Left lung (tissue), 10 donors: Measurements from ENCODE around the gene ZMYM2. TPM values are rescaled to one million over a fixed set of nuclear protein-coding genes. Genes with fewer than 3 reads are reported as not detected.
A peak's percentile ranks its signal among the peaks of the same experiment; 100 is the strongest.

Experiments
- ATAC-seq: fragments of 200-7000 bp; cut with Tn5 transposase; one replicate; pipeline ENCODE4 v1.9.1; 2020; ENCODE audit warnings: moderate library complexity
- DNase-seq, 4 donors: peaks; one replicate each; pipeline ENCODE4 v3.0.0-alpha.2; 2013 to 2020
- H3K27ac ChIP-seq, 2 donors: fragments of 200-600 bp; sonication (generic) in 1 of 2; one replicate each; pipeline versions ENCODE4 v1.5.0 to v1.8.0; 2020 to 2021
- H3K27me3 ChIP-seq, 2 donors: fragments of 200-600 bp; sonication (generic) in 1 of 2; one replicate each; pipeline versions ENCODE4 v1.5.0 to v1.8.0; 2020 to 2021
- H3K36me3 ChIP-seq, 2 donors: fragments of 200-600 bp; sonication (generic) in 1 of 2; one replicate each; pipeline versions ENCODE4 v1.5.0 to v1.8.0; 2020 to 2021
- H3K4me1 ChIP-seq, 2 donors: fragments of 200-600 bp; one replicate each; pipeline ENCODE4 v1.8.0; 2021
- H3K4me3 ChIP-seq, 2 donors: fragments of 200-600 bp; sonication (generic) in 1 of 2; one replicate each; pipeline versions ENCODE4 v1.5.0 to v1.8.0; 2020 to 2021; ENCODE audit warnings: mild to moderate bottlenecking in 1 of 2
- H3K9me3 ChIP-seq, 2 donors: fragments of 200-600 bp; sonication (generic) in 1 of 2; one replicate each; pipeline versions ENCODE4 v1.5.0 to v1.8.0; 2020 to 2021
- intact Hi-C, 2 donors: fragments of 100-400 bp; cut with DNase I; formaldehyde crosslinking; loops; one replicate each; pipeline versions ENCODE4 v1.11.2 to v1.14.2; 2022
- polyA plus RNA-seq, 6 donors: library from polyadenylated mRNA; unstranded; fragments of 120-200 nt; gene quantifications; one replicate each; pipeline ENCODE4 v1.2.1, GENCODE V29; 2013; ENCODE audit not compliant: insufficient read length in 6 of 6
- total RNA-seq, 2 donors: library from RNA; stranded (reverse); fragmentation: NEBNext Ultra II Directional; extraction: Animal tissue kit (Norgen Biotek cat#: 25700); gene quantifications; one replicate each; pipeline ENCODE4 v1.2.1, GENCODE V29; 2021
- TF ChIP-seq, protein P1 (sequence below), 2 donors: fragments of 200-600 bp; sonication (generic) in 1 of 2; IDR thresholded peaks; one replicate each; pipeline versions ENCODE4 v1.5.0 to v1.8.0; 2021; ENCODE audit warnings: antibody characterized with exemption in 2 of 2
- donor health status: DM: no; HTN: yes; CAD: no.
- donor health status: DM: no; HTN: no; CAD: no.

The ZMYM2 gene
- total and polyA plus RNA-seq, 8 donors: 64.8 to 153 (median 122) TPM

DNA sequence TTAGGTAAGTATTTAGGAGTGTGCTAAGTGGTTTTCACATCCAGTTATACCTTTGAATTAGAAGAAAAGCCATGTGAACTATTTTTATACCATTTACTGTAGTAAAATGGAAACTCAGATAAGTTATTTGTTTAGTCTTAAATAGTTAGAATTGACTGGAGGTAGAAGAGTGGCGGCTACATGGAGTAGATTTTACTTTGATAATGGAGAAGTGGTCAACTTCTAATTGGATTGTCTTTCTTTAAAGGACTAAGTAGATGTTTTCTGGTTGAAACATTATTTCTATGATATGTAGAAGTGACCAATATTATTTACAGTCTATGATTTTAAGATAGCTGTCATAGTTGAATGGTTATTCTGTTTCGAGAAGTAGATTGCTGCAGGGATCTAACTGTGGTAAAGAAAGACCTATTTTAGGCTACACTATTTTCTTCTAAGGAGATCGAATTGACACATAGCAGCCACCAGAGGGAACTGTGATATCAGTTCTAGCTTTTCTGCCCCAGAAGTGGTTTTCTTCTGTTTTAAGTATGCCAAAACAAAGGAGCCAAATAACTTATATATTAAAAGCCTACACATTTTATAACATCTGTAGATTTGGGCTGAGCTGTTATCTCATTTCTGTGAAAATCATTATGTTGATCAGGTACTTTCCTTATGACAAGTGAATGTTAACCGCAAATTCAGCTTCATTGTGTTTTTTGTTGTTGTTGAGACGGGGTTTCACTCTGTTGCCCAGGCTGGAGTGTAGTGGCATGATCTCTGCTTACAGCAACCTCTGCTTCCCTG is 26.1 kb downstream of the ZMYM2 start:
- Histone ChIP-seq H3K4me1 (peaks cover 5 to 23% of the 10 kb centered on the region in 2 donors), H3K27ac (no peak overlapping the region), H3K36me3 (peaks cover 0 to 17% of the 10 kb centered on the region in 2 donors), H3K9me3 (peaks cover 0 to under 1% of the 10 kb centered on the region in 2 donors), H3K27me3 (no peaks in the 10 kb centered on the region), H3K4me3 (no peak overlapping the region)
- peak; percentile 83 for ATAC-seq
- TF ChIP-seq, protein P1, sequence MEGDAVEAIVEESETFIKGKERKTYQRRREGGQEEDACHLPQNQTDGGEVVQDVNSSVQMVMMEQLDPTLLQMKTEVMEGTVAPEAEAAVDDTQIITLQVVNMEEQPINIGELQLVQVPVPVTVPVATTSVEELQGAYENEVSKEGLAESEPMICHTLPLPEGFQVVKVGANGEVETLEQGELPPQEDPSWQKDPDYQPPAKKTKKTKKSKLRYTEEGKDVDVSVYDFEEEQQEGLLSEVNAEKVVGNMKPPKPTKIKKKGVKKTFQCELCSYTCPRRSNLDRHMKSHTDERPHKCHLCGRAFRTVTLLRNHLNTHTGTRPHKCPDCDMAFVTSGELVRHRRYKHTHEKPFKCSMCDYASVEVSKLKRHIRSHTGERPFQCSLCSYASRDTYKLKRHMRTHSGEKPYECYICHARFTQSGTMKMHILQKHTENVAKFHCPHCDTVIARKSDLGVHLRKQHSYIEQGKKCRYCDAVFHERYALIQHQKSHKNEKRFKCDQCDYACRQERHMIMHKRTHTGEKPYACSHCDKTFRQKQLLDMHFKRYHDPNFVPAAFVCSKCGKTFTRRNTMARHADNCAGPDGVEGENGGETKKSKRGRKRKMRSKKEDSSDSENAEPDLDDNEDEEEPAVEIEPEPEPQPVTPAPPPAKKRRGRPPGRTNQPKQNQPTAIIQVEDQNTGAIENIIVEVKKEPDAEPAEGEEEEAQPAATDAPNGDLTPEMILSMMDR (IDR thresholded peaks at IDR 0.05): peak; percentile 21 to 30
- DNase-seq: peak in 2 of 4 donors; percentile 29 to 55
- intact Hi-C loops: no loop called here

DNA sequence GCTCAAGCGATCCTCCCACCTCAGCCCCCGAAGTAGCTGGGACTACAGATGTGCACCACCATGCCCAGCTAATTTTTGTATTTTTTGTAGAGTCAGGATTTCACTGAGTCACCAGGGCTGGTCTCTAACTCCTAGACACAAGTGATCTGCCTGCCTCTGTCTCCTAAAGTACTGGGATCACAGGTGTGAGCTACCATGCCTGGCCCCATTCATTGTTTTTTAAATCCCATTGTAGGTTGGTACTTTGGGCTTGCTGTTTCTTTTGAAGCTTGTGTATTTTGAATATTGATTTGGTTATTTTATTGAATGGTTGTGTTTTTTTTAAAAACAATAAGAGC is 26.7 kb downstream of the ZMYM2 start:
- Histone ChIP-seq H3K36me3 (peaks cover 0 to 16% of the 10 kb centered on the region in 2 donors), H3K4me3 (no peak overlapping the region), H3K27me3 (no peaks in the 10 kb centered on the region), H3K27ac (no peak overlapping the region), H3K9me3 (no peaks in the 10 kb centered on the region), H3K4me1 (peaks cover 5 to 23% of the 10 kb centered on the region in 2 donors)
- DNase-seq (no peak), ATAC-seq (no peak)
- TF ChIP-seq, protein P1 (IDR thresholded peaks at IDR 0.05): no peak
- intact Hi-C loops: no loop called here

DNA sequence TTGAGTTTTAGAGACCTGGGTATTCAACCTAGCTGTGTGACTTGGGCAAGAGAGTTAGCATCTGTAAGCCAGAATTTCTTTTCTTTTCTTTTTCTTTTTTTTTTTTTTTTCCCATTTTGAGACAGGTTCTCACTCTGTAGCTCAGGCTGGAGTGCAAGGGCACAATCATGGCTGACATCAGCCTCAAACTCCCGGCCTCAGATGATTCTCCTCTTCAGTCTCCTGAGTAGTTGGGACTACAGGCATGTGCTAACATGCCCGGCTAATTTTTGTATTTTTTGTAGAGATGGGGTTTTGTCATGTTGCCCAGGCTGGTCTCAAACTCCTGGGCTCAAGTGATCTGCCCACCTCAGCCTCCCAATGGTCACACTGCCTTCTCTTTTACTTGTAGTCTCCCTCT is 33.0 kb downstream of the ZMYM2 start:
- no peaks in the 10 kb centered on the region for H3K27me3 ChIP-seq
- H3K36me3 ChIP-seq: peaks cover 0 to 53% of the 10 kb centered on the region in 2 donors
- H3K4me1 ChIP-seq: peaks cover 0 to 17% of the 10 kb centered on the region in 2 donors
- H3K9me3 ChIP-seq: no peaks in the 10 kb centered on the region
- TF ChIP-seq, protein P1 (IDR thresholded peaks at IDR 0.05): no peak
- no peak for ATAC-seq
- intact Hi-C loops: no loop called here
- H3K27ac ChIP-seq: no peak overlapping the region
- H3K4me3 ChIP-seq: no peak overlapping the region
- DNase-seq: no peak

DNA sequence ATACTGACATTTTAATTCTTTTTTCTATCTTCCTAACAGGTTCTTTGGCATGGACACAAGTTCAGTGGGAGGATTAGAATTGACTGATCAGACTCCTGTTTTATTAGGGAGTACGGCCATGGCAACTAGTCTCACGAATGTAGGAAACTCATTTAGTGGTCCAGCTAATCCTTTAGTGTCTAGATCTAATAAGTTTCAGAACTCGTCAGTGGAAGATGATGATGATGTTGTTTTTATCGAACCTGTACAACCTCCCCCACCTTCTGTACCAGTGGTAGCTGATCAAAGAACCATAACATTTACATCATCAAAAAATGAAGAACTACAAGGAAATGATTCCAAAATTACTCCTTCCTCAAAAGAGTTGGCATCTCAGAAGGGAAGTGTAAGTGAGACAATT is 34.5 kb downstream of the ZMYM2 start:
- Histone ChIP-seq H3K27ac (no peak overlapping the region), H3K4me3 (no peak overlapping the region), H3K4me1 (peaks cover 0 to 23% of the 10 kb centered on the region in 2 donors), H3K9me3 (no peaks in the 10 kb centered on the region), H3K36me3 (peaks cover 0 to 55% of the 10 kb centered on the region in 2 donors), H3K27me3 (no peaks in the 10 kb centered on the region)
- intact Hi-C loops: no loop called here
- ATAC-seq: no peak
- TF ChIP-seq, protein P1 (IDR thresholded peaks at IDR 0.05): no peak
- DNase-seq: no peak

DNA sequence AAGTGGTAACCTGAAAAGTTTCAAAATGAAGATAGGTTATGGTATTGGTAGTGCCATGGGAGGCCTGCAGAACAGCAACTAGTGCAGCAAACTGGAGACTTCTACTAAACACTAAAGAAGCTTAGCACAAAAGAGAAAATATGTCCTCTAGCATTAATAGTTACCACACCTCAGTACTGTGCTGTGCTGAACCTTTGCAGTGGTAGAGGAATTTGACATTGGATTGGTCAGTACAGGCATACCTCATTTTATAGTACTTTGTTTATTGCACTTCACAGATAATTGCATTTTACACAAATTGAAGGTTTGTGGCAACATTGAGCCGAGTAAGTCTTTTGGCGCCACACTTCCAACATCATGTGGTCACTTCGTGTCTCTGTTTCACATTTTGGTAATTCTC is 40.4 kb downstream of the ZMYM2 start:
- DNase-seq: no peak
- no peak for ATAC-seq
- peaks cover 0 to 55% of the 10 kb centered on the region in 2 donors for H3K36me3 ChIP-seq
- no peak overlapping the region for H3K27ac ChIP-seq
- H3K9me3 ChIP-seq: no peaks in the 10 kb centered on the region
- no peaks in the 10 kb centered on the region for H3K27me3 ChIP-seq
- TF ChIP-seq, protein P1 (IDR thresholded peaks at IDR 0.05): no peak
- peaks cover 3 to 10% of the 10 kb centered on the region in 2 donors for H3K4me1 ChIP-seq
- intact Hi-C loops: no loop called here
- no peak overlapping the region for H3K4me3 ChIP-seq
